ENCODE results near the gene METTL25.

DNA sequence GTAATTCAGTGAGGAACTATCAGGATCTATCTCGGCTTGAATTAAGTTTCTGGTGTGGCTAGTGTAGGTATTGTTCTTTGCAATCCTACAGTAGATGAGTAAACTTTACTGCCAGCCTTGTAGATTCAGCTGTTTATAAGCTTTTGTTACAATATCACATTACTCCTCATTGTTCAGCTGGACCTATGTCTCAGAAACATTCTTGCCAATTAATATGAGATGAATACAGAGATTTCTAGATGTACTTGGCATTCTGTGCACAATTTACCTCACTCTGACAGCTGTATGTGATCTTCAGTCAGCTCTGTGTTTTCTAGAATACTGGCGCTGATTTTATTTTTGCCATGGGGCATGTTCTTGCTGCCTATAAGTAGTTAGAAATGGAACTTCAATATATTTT, 55.7 kb downstream of the METTL25 start:
- TF ChIP-seq ESRRA (CRISPR knock-in tag; IDR thresholded peaks at IDR 0.05; ENCODE audit: borderline replicate concordance) = no peak
- TF ChIP-seq, protein P1, sequence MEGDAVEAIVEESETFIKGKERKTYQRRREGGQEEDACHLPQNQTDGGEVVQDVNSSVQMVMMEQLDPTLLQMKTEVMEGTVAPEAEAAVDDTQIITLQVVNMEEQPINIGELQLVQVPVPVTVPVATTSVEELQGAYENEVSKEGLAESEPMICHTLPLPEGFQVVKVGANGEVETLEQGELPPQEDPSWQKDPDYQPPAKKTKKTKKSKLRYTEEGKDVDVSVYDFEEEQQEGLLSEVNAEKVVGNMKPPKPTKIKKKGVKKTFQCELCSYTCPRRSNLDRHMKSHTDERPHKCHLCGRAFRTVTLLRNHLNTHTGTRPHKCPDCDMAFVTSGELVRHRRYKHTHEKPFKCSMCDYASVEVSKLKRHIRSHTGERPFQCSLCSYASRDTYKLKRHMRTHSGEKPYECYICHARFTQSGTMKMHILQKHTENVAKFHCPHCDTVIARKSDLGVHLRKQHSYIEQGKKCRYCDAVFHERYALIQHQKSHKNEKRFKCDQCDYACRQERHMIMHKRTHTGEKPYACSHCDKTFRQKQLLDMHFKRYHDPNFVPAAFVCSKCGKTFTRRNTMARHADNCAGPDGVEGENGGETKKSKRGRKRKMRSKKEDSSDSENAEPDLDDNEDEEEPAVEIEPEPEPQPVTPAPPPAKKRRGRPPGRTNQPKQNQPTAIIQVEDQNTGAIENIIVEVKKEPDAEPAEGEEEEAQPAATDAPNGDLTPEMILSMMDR (IDR thresholded peaks at IDR 0.05) = no peak

All from WTC11 (cell line).